H1 (cell line): ENCODE measurements around the gene ITPR1. TPM values are rescaled to one million over a fixed set of nuclear protein-coding genes. Genes with fewer than 3 reads are reported as not detected.

Experiments
- CTCF ChIA-PET: fragments of 300-600 bp; sonication (Branson Sonifier 250); formaldehyde crosslinking; loops from one replicate; lab custom pipeline; 2021; ENCODE audit not compliant: partially characterized antibody; lab: Charles Lee
- POLR2A ChIA-PET: fragments of 300-600 bp; sonication (Branson Sonifier 250); formaldehyde crosslinking; loops from one replicate; lab custom pipeline; 2021; ENCODE audit warnings: inconsistent platforms; ENCODE audit not compliant: partially characterized antibody; lab: Charles Lee
- DNase-seq, 2 experiments: peaks; one replicate each; pipeline versions ENCODE4 v3.0.0 to v3.0.0-alpha.2; 2010 to 2022; ENCODE audit warnings: low spot score in 2 of 2, low read depth in 1 of 2, mixed read lengths in 1 of 2
- FAIRE-seq: peaks from 2 replicates; lab custom pipeline; 2011; peaks lifted over from hg19 to GRCh38; lab: Jason Lieb, UNC
- H2AFZ ChIP-seq: 2 replicates; pipeline ENCODE4 v1.8.1; 2012; ENCODE audit warnings: low read length, inconsistent platforms
- H2AK5ac ChIP-seq: 2 replicates; pipeline ENCODE4 v1.6.1; 2013; ENCODE audit warnings: low read depth, low read length
- H2BK120ac ChIP-seq: replicated peaks from 2 replicates; pipeline ENCODE3; 2013; ENCODE audit warnings: low read depth, low read length, inconsistent platforms
- H2BK12ac ChIP-seq: 2 replicates; pipeline ENCODE4 v1.6.1; 2013; ENCODE audit warnings: low read depth, low read length
- H2BK15ac ChIP-seq: 2 replicates; pipeline ENCODE4 v1.6.1; 2013; ENCODE audit warnings: low read length
- H2BK20ac ChIP-seq: 2 replicates; pipeline ENCODE4 v1.6.1; 2013; ENCODE audit warnings: low read length
- H2BK5ac ChIP-seq: 2 replicates; pipeline ENCODE4 v1.6.1; 2013; ENCODE audit warnings: low read depth, low read length
- H3K14ac ChIP-seq: 2 replicates; pipeline ENCODE4 v1.6.1; 2013; ENCODE audit warnings: inconsistent platforms; ENCODE audit not compliant: insufficient read length
- H3K18ac ChIP-seq: 2 replicates; pipeline ENCODE4 v1.6.1; 2013; ENCODE audit warnings: low read length; ENCODE audit errors: extremely low read depth
- H3K23ac ChIP-seq: 2 replicates; pipeline ENCODE4 v1.6.1; 2013; ENCODE audit warnings: inconsistent platforms; ENCODE audit not compliant: insufficient read length
- H3K23me2 ChIP-seq: 2 replicates; pipeline ENCODE4 v1.6.1; 2013; ENCODE audit warnings: low read depth, low read length
- H3K27ac ChIP-seq: 2 replicates; pipeline ENCODE4 v1.6.1; 2011; ENCODE audit warnings: low read depth, low read length, inconsistent platforms
- H3K27me3 ChIP-seq, 4 experiments: replicated peaks in 1 of 4; 1 replicate in 1 of 4; 2 replicates in 3 of 4; pipeline versions ENCODE4 v1.6.1 to v1.8.1; 2011 to 2013; ENCODE audit warnings: low read length in 3 of 4, mild to moderate bottlenecking in 3 of 4, inconsistent platforms in 2 of 4, mixed read lengths in 2 of 4, moderate library complexity in 1 of 4; ENCODE audit not compliant: control insufficient read depth in 3 of 4, insufficient read depth in 3 of 4; ENCODE audit errors: extremely low read depth in 1 of 4
- H3K36me3 ChIP-seq, 4 experiments: 2 replicates each; pipeline versions ENCODE4 v1.6.1 to v1.8.1; 2011 to 2013; ENCODE audit warnings: mild to moderate bottlenecking in 4 of 4, low read length in 3 of 4, moderate library complexity in 2 of 4, control low read depth in 1 of 4, inconsistent platforms in 1 of 4; ENCODE audit not compliant: insufficient read depth in 4 of 4, control insufficient read depth in 2 of 4
- H3K4ac ChIP-seq: replicated peaks from 2 replicates; pipeline ENCODE3; 2013; ENCODE audit warnings: low read length, low read depth, mixed read lengths, inconsistent platforms; ENCODE audit not compliant: insufficient read length
- H3K4me1 ChIP-seq, 4 experiments: replicated peaks in 1 of 4; 1 replicate in 1 of 4; 2 replicates in 3 of 4; pipeline versions ENCODE4 v1.6.1 to v1.8.1; 2011 to 2013; ENCODE audit warnings: low read length in 3 of 4, inconsistent platforms in 2 of 4, mixed read lengths in 1 of 4; ENCODE audit not compliant: insufficient read depth in 4 of 4, control insufficient read depth in 3 of 4
- H3K4me2 ChIP-seq, 2 experiments: 2 replicates each; pipeline versions ENCODE4 v1.6.1 to v1.8.1; 2011 to 2013; ENCODE audit warnings: low read depth in 2 of 2, low read length in 2 of 2, control low read depth in 1 of 2, inconsistent platforms in 1 of 2, mild to moderate bottlenecking in 1 of 2; ENCODE audit not compliant: insufficient read depth in 1 of 2
- H3K4me3 ChIP-seq, 4 experiments: fragments of 200-600, 300-600 bp in 1 of 4; sonication (generic), shearing (Covaris generic), sonication (Bioruptor Twin) in 1 of 4; 2 replicates each; pipeline versions ENCODE4 v1.5.1 to v1.8.1; 2011 to 2016; ENCODE audit warnings: low read length in 4 of 4, low read depth in 3 of 4, control low read depth in 2 of 4, inconsistent platforms in 2 of 4, mild to moderate bottlenecking in 2 of 4, mixed read lengths in 1 of 4, moderate library complexity in 1 of 4; ENCODE audit not compliant: insufficient read depth in 2 of 4; ENCODE audit errors: extremely low read depth in 1 of 4
- H3K56ac ChIP-seq: replicated peaks from 2 replicates; pipeline ENCODE3; 2013; ENCODE audit warnings: low read depth, mild to moderate bottlenecking, mixed read lengths, low read length, inconsistent platforms; ENCODE audit not compliant: insufficient read length
- H3K79me1 ChIP-seq: 2 replicates; pipeline ENCODE4 v1.6.1; 2013; ENCODE audit warnings: low read depth, low read length, control low read depth
- H3K79me2 ChIP-seq, 2 experiments: 2 replicates each; pipeline versions ENCODE4 v1.6.1 to v1.8.1; 2012 to 2013; ENCODE audit warnings: low read length in 2 of 2, mild to moderate bottlenecking in 2 of 2, inconsistent platforms in 1 of 2; ENCODE audit not compliant: insufficient read depth in 2 of 2, control insufficient read depth in 1 of 2
- H3K9ac ChIP-seq, 4 experiments: replicated peaks in 1 of 4; 1 replicate in 1 of 4; 2 replicates in 3 of 4; pipeline versions ENCODE4 v1.6.1 to v1.8.1; 2011 to 2013; ENCODE audit warnings: low read depth in 3 of 4, low read length in 3 of 4, control low read depth in 2 of 4, mild to moderate bottlenecking in 2 of 4, moderate library complexity in 2 of 4, inconsistent platforms in 1 of 4; ENCODE audit errors: extremely low read depth in 1 of 4
- H3K9me3 ChIP-seq, 2 experiments: 2 replicates each; pipeline versions ENCODE4 v1.6.1 to v1.8.1; 2012 to 2013; ENCODE audit warnings: mild to moderate bottlenecking in 2 of 2, moderate library complexity in 2 of 2, control low read depth in 1 of 2, inconsistent platforms in 1 of 2, low read depth in 1 of 2, low read length in 1 of 2, mixed read lengths in 1 of 2; ENCODE audit not compliant: insufficient read depth in 2 of 2
- H4K20me1 ChIP-seq, 2 experiments: replicated peaks in 1 of 2; 2 replicates each; pipeline versions ENCODE3 to v1.8.1; 2011 to 2013; ENCODE audit warnings: inconsistent platforms in 2 of 2, low read length in 2 of 2, mild to moderate bottlenecking in 1 of 2; ENCODE audit not compliant: insufficient read depth in 2 of 2, control insufficient read depth in 1 of 2
- H4K5ac ChIP-seq: 2 replicates; pipeline ENCODE4 v1.6.1; 2013; ENCODE audit warnings: low read length, low read depth, mixed read lengths, inconsistent platforms; ENCODE audit not compliant: insufficient read length
- H4K8ac ChIP-seq: 2 replicates; pipeline ENCODE4 v1.8.0; 2013; ENCODE audit warnings: mild to moderate bottlenecking, moderate library complexity, low read length, inconsistent platforms; ENCODE audit not compliant: insufficient read depth; ENCODE audit errors: extremely low read depth
- H4K91ac ChIP-seq: replicated peaks from 2 replicates; pipeline ENCODE3; 2013; ENCODE audit warnings: low read length, mixed read lengths, inconsistent platforms; ENCODE audit not compliant: insufficient read length
- CTBP2 ChIP-seq: IDR thresholded peaks from 2 replicates; pipeline ENCODE4 v1.7.0; 2011; ENCODE audit warnings: borderline replicate concordance, mild to moderate bottlenecking, moderate library complexity, mixed read lengths, low read length; ENCODE audit not compliant: insufficient read depth, insufficient read length
- CTCF ChIP-seq, 3 experiments: IDR thresholded peaks; 1 replicate in 2 of 3; 2 replicates in 1 of 3; pipeline versions ENCODE4 v1.5.1 to v1.6.1; 2011; ENCODE audit warnings: low read length in 3 of 3, mild to moderate bottlenecking in 3 of 3, inconsistent platforms in 2 of 3, low read depth in 1 of 3, moderate library complexity in 1 of 3; ENCODE audit not compliant: insufficient read depth in 1 of 3; ENCODE audit errors: control extremely low read depth in 1 of 3
- KDM5A ChIP-seq: fragments of 200-600 bp; IDR thresholded peaks from 2 replicates; pipeline ENCODE4 v1.7.1; 2012; ENCODE audit warnings: mild to moderate bottlenecking, low read length, inconsistent platforms, mixed read lengths
- POU5F1 ChIP-seq: IDR thresholded peaks from 2 replicates; pipeline ENCODE4 v1.6.1; 2011; ENCODE audit warnings: low read depth, mild to moderate bottlenecking, low read length, moderate library complexity
- RBBP5 ChIP-seq: IDR thresholded peaks from 2 replicates; pipeline ENCODE4 v1.7.1; 2012; ENCODE audit warnings: low read depth, mild to moderate bottlenecking, inconsistent platforms, low read length, moderate library complexity, borderline replicate concordance
- RXRA ChIP-seq: IDR thresholded peaks from 2 replicates; pipeline ENCODE4 v1.6.1; 2011; ENCODE audit warnings: low read depth, mild to moderate bottlenecking, low read length, moderate library complexity; ENCODE audit not compliant: insufficient read depth
- SAP30 ChIP-seq: fragments of 300-600 bp; sonication (generic); IDR thresholded peaks from 2 replicates; pipeline ENCODE4 v1.7.1; 2012; ENCODE audit warnings: low read length, moderate library complexity, mild to moderate bottlenecking, inconsistent platforms; ENCODE audit not compliant: insufficient read depth, insufficient replicate concordance
- WGBS, 2 experiments: shearing (Covaris generic) in 1 of 2; methylation state at CpG; one replicate each; pipeline versions ENCODE4 v1.1.6 to v1.1.7; 2013 to 2015; ENCODE audit warnings: low lambda C conversion rate in 2 of 2, mixed read lengths in 2 of 2, inconsistent platforms in 1 of 2, low coverage in 1 of 2, missing lambda C conversion rate in 1 of 2; ENCODE audit not compliant: insufficient replicate concordance in 2 of 2, insufficient coverage in 1 of 2, insufficient read length in 1 of 2; ENCODE audit errors: extremely low coverage in 1 of 2, missing lambda C conversion rate in 1 of 2; 5-methylcytosine and 5-hydroxymethylcytosine counted together
- polyA plus RNA-seq, 7 experiments: library from polyadenylated mRNA; depleted of rRNA in 3 of 7; stranded (reverse) in 5 of 7; unstranded in 2 of 7; fragments of >200 nt in 5 of 7; fragments of 200-250 nt in 2 of 7; gene quantifications; 1 replicate in 5 of 7; 2 replicates in 1 of 7; 4 replicates in 1 of 7; pipeline versions ENCODE4 v1.2.1 to v1.2.3, GENCODE V29; 2011 to 2013; ENCODE audit warnings: missing spikeins in 2 of 7, mixed read lengths in 2 of 7
- total RNA-seq: library from RNA; stranded (reverse); fragmentation: NEBNext Ultra II Directional; extraction: Animal tissue kit (Norgen Biotek cat#: 25700); gene quantifications from 2 replicates; pipeline ENCODE4 v1.2.1, GENCODE V29; 2021
- TF ChIP-seq, protein P1 (sequence below): IDR thresholded peaks from 2 replicates; pipeline ENCODE4 v1.6.1; 2011; ENCODE audit warnings: low read depth, mild to moderate bottlenecking, low read length; ENCODE audit not compliant: insufficient read depth

The ITPR1 gene
- total and polyA plus RNA-seq, 2 of the 8 experiments (the other 6 are each of a cell fraction or from before 2014, with no cell fraction given), result 2.5 to 16.3 TPM

- Histone ChIP-seq H4K20me1 (no peaks in the 10 kb centered on the region), H2AFZ (no peak overlapping the region), H3K79me1 (no peaks in the 10 kb centered on the region), H2BK5ac (no peak overlapping the region), H3K56ac (no peak overlapping the region), H3K79me2 (no peaks in the 10 kb centered on the region), H2BK120ac (no peak overlapping the region), H3K18ac (no peak overlapping the region), H3K23ac (no peak overlapping the region), H3K4me1 (no peaks in the 10 kb centered on the region), H3K23me2 (no peaks in the 10 kb centered on the region), H3K9me3 (no peaks in the 10 kb centered on the region), H2BK20ac (no peak overlapping the region), H3K4ac (no peak overlapping the region), H3K14ac (no peak overlapping the region), H3K4me3 (no peak overlapping the region), H4K8ac (no peak overlapping the region; the same call in 1 of the 2 replicates), H3K4me2 (no peak overlapping the region), H3K9ac (no peak overlapping the region), H2BK12ac (no peak overlapping the region), H2AK5ac (no peak overlapping the region), H3K36me3 (no peaks in the 10 kb centered on the region), H3K27ac (no peak overlapping the region), H2BK15ac (no peak overlapping the region), H3K27me3 (no peaks in the 10 kb centered on the region), H4K91ac (no peak overlapping the region), H4K5ac (no peak overlapping the region)
- DNase-seq, result no peak
- TF ChIP-seq CTCF (IDR thresholded peaks at IDR 0.05; ENCODE audit: control extremely low read depth in 1 of 3, insufficient read depth in 1 of 3, low read depth in 1 of 3, low read length in 3 of 3) (no peak), RXRA (no peak), CTBP2 (no peak), RBBP5 (no peak), POU5F1 (no peak), SAP30 (no peak), KDM5A (no peak)
- TF ChIP-seq, protein P1, sequence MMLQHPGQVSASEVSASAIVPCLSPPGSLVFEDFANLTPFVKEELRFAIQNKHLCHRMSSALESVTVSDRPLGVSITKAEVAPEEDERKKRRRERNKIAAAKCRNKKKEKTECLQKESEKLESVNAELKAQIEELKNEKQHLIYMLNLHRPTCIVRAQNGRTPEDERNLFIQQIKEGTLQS, result no peak
- POLR2A ChIA-PET, result interaction anchor here (1.6 kb wide), 1 partner anchor 12 kb away, joined by 4 read pairs; no protein-coding TSS in a partner anchor
- CTCF ChIA-PET, result interaction anchor here (1.1 to 3.1 kb wide), 4 partner anchors 15 to 29 kb away, joined by 3 to 10 read pairs (median 5); no protein-coding TSS in a partner anchor
- 87% methylated on average over 13 of the region's 13 CpGs; no CpG with 5 or more reads in 1 of the 2 experiments for WGBS, 2 experiments
- FAIRE-seq, result no peak
These were observed 247.4 kb downstream of the ITPR1 start for GRCh38 chr3:4740397-4741105.
